Keratinocyte (primary cell): ENCODE measurements around the gene SHISA8. TPM values are rescaled to one million over a fixed set of nuclear protein-coding genes. Genes with fewer than 3 reads are reported as not detected.

Experiments used
- DNase-seq: peaks from one replicate; pipeline ENCODE4 v3.0.0-alpha.2; 2011; ENCODE audit warnings: low read depth, missing footprints, low spot score
- FAIRE-seq: peaks from 2 replicates; lab custom pipeline; 2011; peaks lifted over from hg19 to GRCh38; lab: Jason Lieb, UNC
- H2AFZ ChIP-seq: 2 replicates; pipeline ENCODE4 v1.6.0; 2012; ENCODE audit warnings: low read length, control low read depth, inconsistent platforms; ENCODE audit not compliant: control insufficient read depth
- H3K27ac ChIP-seq: 2 replicates; pipeline ENCODE4 v1.5.1; 2011; ENCODE audit warnings: low read length; ENCODE audit not compliant: control insufficient read depth, insufficient read depth
- H3K27me3 ChIP-seq: 3 replicates; pipeline ENCODE4 v1.6.0; 2011; ENCODE audit warnings: low read length; ENCODE audit not compliant: control insufficient read depth, insufficient read depth; ENCODE audit errors: extremely low read depth
- H3K36me3 ChIP-seq, 2 experiments: 2 replicates in 1 of 2; 3 replicates in 1 of 2; pipeline ENCODE4 v1.5.1; 2011; ENCODE audit warnings: low read length in 2 of 2, mild to moderate bottlenecking in 1 of 2; ENCODE audit not compliant: control insufficient read depth in 2 of 2, insufficient read depth in 2 of 2; ENCODE audit errors: extremely low read depth in 1 of 2
- H3K4me1 ChIP-seq: 3 replicates; pipeline ENCODE4 v1.5.1; 2011; ENCODE audit warnings: low read length; ENCODE audit not compliant: control insufficient read depth, insufficient read depth; ENCODE audit errors: extremely low read depth
- H3K4me2 ChIP-seq: 3 replicates; pipeline ENCODE4 v1.6.0; 2011; ENCODE audit warnings: low read depth, low read length; ENCODE audit not compliant: control insufficient read depth, insufficient read depth; ENCODE audit errors: extremely low read depth
- H3K4me3 ChIP-seq, 3 experiments: fragments of 200-600 bp in 1 of 3; sonication (generic) in 1 of 3; 2 replicates in 2 of 3; 3 replicates in 1 of 3; pipeline ENCODE4 v1.5.1; 2011 to 2016; ENCODE audit warnings: low read length in 3 of 3, mild to moderate bottlenecking in 3 of 3, control low read depth in 2 of 3, inconsistent platforms in 1 of 3, low read depth in 1 of 3, mixed read lengths in 1 of 3, mixed run types in 1 of 3, moderate library complexity in 1 of 3; ENCODE audit not compliant: control insufficient read depth in 2 of 3, insufficient read depth in 2 of 3; ENCODE audit errors: extremely low read depth in 1 of 3
- H3K79me2 ChIP-seq: 2 replicates; pipeline ENCODE4 v1.6.0; 2012; ENCODE audit warnings: low read length; ENCODE audit not compliant: control insufficient read depth, insufficient read depth
- H3K9ac ChIP-seq: 3 replicates; pipeline ENCODE4 v1.6.0; 2011; ENCODE audit warnings: low read length; ENCODE audit not compliant: control insufficient read depth, insufficient read depth; ENCODE audit errors: extremely low read depth
- H3K9me1 ChIP-seq: 3 replicates; pipeline ENCODE4 v1.6.0; 2011; ENCODE audit warnings: low read length; ENCODE audit not compliant: control insufficient read depth, insufficient read depth; ENCODE audit errors: extremely low read depth
- H3K9me3 ChIP-seq: 2 replicates; pipeline ENCODE4 v1.5.1; 2012; ENCODE audit warnings: low read depth, low read length; ENCODE audit not compliant: control insufficient read depth
- H4K20me1 ChIP-seq: 3 replicates; pipeline ENCODE4 v1.6.0; 2011; ENCODE audit warnings: low read length; ENCODE audit not compliant: control insufficient read depth, insufficient read depth; ENCODE audit errors: extremely low read depth
- EZH2 ChIP-seq: IDR thresholded peaks from one replicate; pipeline ENCODE4 v1.6.1; 2012; ENCODE audit warnings: inconsistent platforms, mild to moderate bottlenecking, low read length, moderate library complexity
- dilution Hi-C: fragments of 300-500 bp; cut with MboI; formaldehyde crosslinking; loops from one replicate; pipeline ENCODE4 v1.7.0; 2020; ENCODE audit warnings: low sequenced_read_pairs; ENCODE audit not compliant: extremely low pct_ligation_motif_present
- polyA plus RNA-seq, 5 experiments: library from polyadenylated mRNA; depleted of rRNA in 3 of 5; stranded (reverse) in 3 of 5; stranded (forward) in 1 of 5; unstranded in 1 of 5; fragments of >200 nt; gene quantifications; 1 replicate in 1 of 5; 2 replicates in 3 of 5; 3 replicates in 1 of 5; pipeline versions ENCODE4 v1.2.1 to v1.2.3, GENCODE V29; 2011 to 2012; ENCODE audit warnings: missing spikeins in 2 of 5, low read depth in 1 of 5, low replicate concordance in 1 of 5
- TF ChIP-seq, protein P1 (sequence below), 3 experiments: IDR thresholded peaks in 1 of 3; conservative IDR thresholded peaks in 1 of 3; optimal IDR thresholded peaks in 1 of 3; 2 replicates in 2 of 3; 3 replicates in 1 of 3; pipeline versions ENCODE3 to v1.5.1; 2011; ENCODE audit warnings: low read length in 3 of 3, mild to moderate bottlenecking in 3 of 3, moderate library complexity in 2 of 3, control low read depth in 1 of 3, inconsistent platforms in 1 of 3; ENCODE audit not compliant: insufficient read depth in 2 of 3; ENCODE audit errors: extremely low read depth in 1 of 3

Gene SHISA8
- polyA plus RNA-seq, 1 donor (not counting 4 experiments of a cell fraction or from before 2014, with no cell fraction given), result not detected

DNA sequence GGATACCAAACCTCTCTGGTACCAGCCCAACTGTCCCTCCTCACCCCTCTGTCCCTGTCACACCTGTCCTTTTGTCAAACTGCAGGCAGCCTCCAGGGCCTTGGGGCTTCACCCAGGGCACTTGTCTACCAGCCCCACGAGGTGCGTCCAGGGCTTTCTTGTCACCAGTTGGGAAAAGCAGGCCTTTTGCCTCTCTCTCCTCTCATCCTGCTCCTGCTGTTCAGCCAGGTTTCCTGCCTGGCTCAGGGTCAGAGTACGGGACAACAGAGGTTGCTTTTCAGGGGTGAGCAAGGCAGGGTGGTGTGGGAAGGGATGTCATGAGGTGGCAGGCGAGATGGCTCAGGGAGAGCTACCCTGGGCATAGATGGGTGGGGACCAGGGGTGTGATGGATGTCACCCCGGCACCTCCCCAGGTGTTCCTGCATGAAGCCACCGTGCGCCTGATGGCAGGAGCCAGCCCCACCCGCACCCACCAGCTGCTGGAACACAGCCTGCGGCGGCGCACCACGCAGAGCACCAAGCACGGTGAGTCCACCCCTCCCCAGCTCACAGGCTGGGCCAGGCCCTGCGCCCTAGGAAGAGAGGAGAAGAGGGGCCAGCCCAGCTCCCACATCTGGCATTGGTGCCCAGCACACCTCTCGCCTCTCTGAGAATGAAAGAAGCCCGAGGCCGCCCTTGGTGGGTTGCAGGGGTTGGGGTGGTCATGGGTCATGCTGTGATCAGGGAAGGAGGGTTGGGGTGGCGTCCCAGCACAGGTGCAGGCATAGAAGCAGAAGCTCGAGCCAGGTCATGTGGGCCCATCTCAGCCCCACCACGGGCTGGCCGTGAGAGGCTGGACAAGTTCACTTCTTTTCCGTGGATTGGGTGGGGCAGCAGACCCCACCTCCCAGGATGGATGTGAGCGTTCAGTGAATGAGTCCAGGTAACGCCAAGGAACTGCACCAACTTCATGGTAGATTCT, 10.1 kb downstream of the SHISA8 start:
- Histone ChIP-seq H3K9ac (no peak overlapping the region), H3K27ac (no peak overlapping the region), H3K9me1 (no peaks in the 10 kb centered on the region), H3K4me1 (no peaks in the 10 kb centered on the region), H2AFZ (no peak overlapping the region), H3K4me3 (no peak overlapping the region), H4K20me1 (peaks cover 5% of the 10 kb centered on the region), H3K4me2 (no peak overlapping the region), H3K9me3 (no peaks in the 10 kb centered on the region), H3K79me2 (no peaks in the 10 kb centered on the region), H3K27me3 (peaks cover 9% of the 10 kb centered on the region), H3K36me3 (peaks cover 37 to 50% of the 10 kb centered on the region in 2 experiments)
- dilution Hi-C loops, result no loop called here
- DNase-seq (no peak), FAIRE-seq (no peak)
- no peak for TF ChIP-seq EZH2
- TF ChIP-seq, protein P1, sequence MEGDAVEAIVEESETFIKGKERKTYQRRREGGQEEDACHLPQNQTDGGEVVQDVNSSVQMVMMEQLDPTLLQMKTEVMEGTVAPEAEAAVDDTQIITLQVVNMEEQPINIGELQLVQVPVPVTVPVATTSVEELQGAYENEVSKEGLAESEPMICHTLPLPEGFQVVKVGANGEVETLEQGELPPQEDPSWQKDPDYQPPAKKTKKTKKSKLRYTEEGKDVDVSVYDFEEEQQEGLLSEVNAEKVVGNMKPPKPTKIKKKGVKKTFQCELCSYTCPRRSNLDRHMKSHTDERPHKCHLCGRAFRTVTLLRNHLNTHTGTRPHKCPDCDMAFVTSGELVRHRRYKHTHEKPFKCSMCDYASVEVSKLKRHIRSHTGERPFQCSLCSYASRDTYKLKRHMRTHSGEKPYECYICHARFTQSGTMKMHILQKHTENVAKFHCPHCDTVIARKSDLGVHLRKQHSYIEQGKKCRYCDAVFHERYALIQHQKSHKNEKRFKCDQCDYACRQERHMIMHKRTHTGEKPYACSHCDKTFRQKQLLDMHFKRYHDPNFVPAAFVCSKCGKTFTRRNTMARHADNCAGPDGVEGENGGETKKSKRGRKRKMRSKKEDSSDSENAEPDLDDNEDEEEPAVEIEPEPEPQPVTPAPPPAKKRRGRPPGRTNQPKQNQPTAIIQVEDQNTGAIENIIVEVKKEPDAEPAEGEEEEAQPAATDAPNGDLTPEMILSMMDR (optimal IDR thresholded peaks at IDR 0.05 in 1 of 3, IDR thresholded peaks at IDR 0.05 in 1 of 3, conservative IDR thresholded peaks at IDR 0.05 in 1 of 3; ENCODE audit: extremely low read depth in 1 of 3, insufficient read depth in 2 of 3, low read length in 3 of 3), result no peak

- no peaks in the 10 kb centered on the region for H3K9me1 ChIP-seq
- H3K27ac ChIP-seq, result no peak overlapping the region
- H3K4me1 ChIP-seq, result no peaks in the 10 kb centered on the region
- peaks cover 49 to 63% of the 10 kb centered on the region in 2 experiments for H3K36me3 ChIP-seq
- dilution Hi-C loops, result no loop called here
- TF ChIP-seq, protein P1 (optimal IDR thresholded peaks at IDR 0.05 in 1 of 3, IDR thresholded peaks at IDR 0.05 in 1 of 3, conservative IDR thresholded peaks at IDR 0.05 in 1 of 3; ENCODE audit: extremely low read depth in 1 of 3, insufficient read depth in 2 of 3, low read length in 3 of 3), result no peak
- no peak for TF ChIP-seq EZH2
- H3K9ac ChIP-seq, result no peak overlapping the region
- no peak overlapping the region for H3K4me2 ChIP-seq
- no peaks in the 10 kb centered on the region for H3K27me3 ChIP-seq
- no peak overlapping the region for H3K4me3 ChIP-seq
- DNase-seq (no peak), FAIRE-seq (no peak)
- H3K79me2 ChIP-seq, result no peaks in the 10 kb centered on the region
- no peaks in the 10 kb centered on the region for H3K9me3 ChIP-seq
- H4K20me1 ChIP-seq, result no peaks in the 10 kb centered on the region
- no peak overlapping the region for H2AFZ ChIP-seq
Observed at GRCh38 chr22:41902932-41903421, 11.9 kb downstream of the SHISA8 start.
